HUES64 (cell line): ENCODE data around the gene ARVCF.
A peak's percentile ranks its signal among the peaks of the same experiment; 100 is the strongest.

Experiments used
- H3K27ac ChIP-seq: 2 replicates; pipeline ENCODE4 v1.7.0; 2013; ENCODE audit warnings: low read depth, low read length, inconsistent platforms
- H3K27me3 ChIP-seq: 2 replicates; pipeline ENCODE4 v1.6.1; 2013; ENCODE audit warnings: mild to moderate bottlenecking, low read length; ENCODE audit not compliant: insufficient read depth
- H3K36me3 ChIP-seq: 2 replicates; pipeline ENCODE4 v1.6.1; 2013; ENCODE audit warnings: mild to moderate bottlenecking, low read length; ENCODE audit not compliant: insufficient read depth
- H3K4me1 ChIP-seq: 2 replicates; pipeline ENCODE4 v1.6.1; 2013; ENCODE audit warnings: mild to moderate bottlenecking, low read length, moderate library complexity; ENCODE audit not compliant: insufficient read depth
- H3K4me3 ChIP-seq: 2 replicates; pipeline ENCODE4 v1.5.1; 2013; ENCODE audit warnings: mild to moderate bottlenecking, low read length, moderate library complexity
- H3K9ac ChIP-seq: 2 replicates; pipeline ENCODE4 v1.6.1; 2013; ENCODE audit warnings: mild to moderate bottlenecking, low read depth, low read length
- H3K9me3 ChIP-seq: 2 replicates; pipeline ENCODE4 v1.6.1; 2013; ENCODE audit warnings: low read depth, low read length; ENCODE audit not compliant: insufficient read depth
- WGBS: fragments of 150-250, 120-280 bp; methylation state at CpG from one replicate; pipeline ENCODE4 v1.1.7; 2013; ENCODE audit warnings: missing lambda C conversion rate; 5-methylcytosine and 5-hydroxymethylcytosine counted together

ARVCF gene

GRCh38 chr22:19958083-19959042 is 58.3 kb downstream of the ARVCF start:
- peak overlapping the region; percentile 60 for H3K4me3 ChIP-seq
- no peak overlapping the region; the same call in 1 of the 2 replicates for H3K27ac ChIP-seq
- H3K4me1 ChIP-seq: peaks cover 18% of the 10 kb centered on the region
- H3K9me3 ChIP-seq: no peaks in the 10 kb centered on the region
- 90% methylated on average over 18 of the region's 19 CpGs for WGBS
- H3K36me3 ChIP-seq: no peaks in the 10 kb centered on the region
- no peaks in the 10 kb centered on the region for H3K27me3 ChIP-seq
- peak overlapping the region; percentile 49; the same call in 1 of the 2 replicates for H3K9ac ChIP-seq

- no peaks in the 10 kb centered on the region for H3K27me3 ChIP-seq
- no peaks in the 10 kb centered on the region for H3K36me3 ChIP-seq
- H3K4me3 ChIP-seq: no peak overlapping the region
- 91% methylated on average over 9 of the region's 9 CpGs for WGBS
- H3K9ac ChIP-seq: no peak overlapping the region
- no peak overlapping the region for H3K27ac ChIP-seq
- H3K9me3 ChIP-seq: no peaks in the 10 kb centered on the region
- peaks cover 13% of the 10 kb centered on the region for H3K4me1 ChIP-seq
Measured at GRCh38 chr22:19957445-19957844, 59.2 kb downstream of the ARVCF start.

GRCh38 chr22:19955241-19956128 is 61.1 kb downstream of the ARVCF start:
- H3K9me3 ChIP-seq: no peaks in the 10 kb centered on the region
- peaks cover 13% of the 10 kb centered on the region for H3K4me1 ChIP-seq
- no peaks in the 10 kb centered on the region for H3K27me3 ChIP-seq
- H3K9ac ChIP-seq: no peak overlapping the region
- WGBS: 91% methylated on average over 19 of the region's 19 CpGs
- H3K36me3 ChIP-seq: no peaks in the 10 kb centered on the region
- no peak overlapping the region for H3K27ac ChIP-seq
- H3K4me3 ChIP-seq: no peak overlapping the region

GRCh38 chr22:19951346-19951745 is 65.3 kb downstream of the ARVCF start:
- H3K4me1 ChIP-seq: no peaks in the 10 kb centered on the region
- H3K9me3 ChIP-seq: no peaks in the 10 kb centered on the region
- no peak overlapping the region for H3K9ac ChIP-seq
- H3K36me3 ChIP-seq: no peaks in the 10 kb centered on the region; the same call in 1 of the 2 replicates
- no peak overlapping the region for H3K4me3 ChIP-seq
- H3K27me3 ChIP-seq: no peaks in the 10 kb centered on the region
- WGBS: 95% methylated on average over 13 of the region's 13 CpGs
- no peak overlapping the region for H3K27ac ChIP-seq

- no peak overlapping the region for H3K4me3 ChIP-seq
- H3K4me1 ChIP-seq: peaks cover 8% of the 10 kb centered on the region
- peaks cover 3% of the 10 kb centered on the region; the same call in 1 of the 2 replicates for H3K36me3 ChIP-seq
- no peak overlapping the region for H3K9ac ChIP-seq
- H3K27me3 ChIP-seq: no peaks in the 10 kb centered on the region
- no peak overlapping the region for H3K27ac ChIP-seq
- WGBS: 89% methylated on average over 9 of the region's 9 CpGs
- H3K9me3 ChIP-seq: no peaks in the 10 kb centered on the region
Measured at GRCh38 chr22:19948057-19948760, 68.4 kb downstream of the ARVCF start.

- Histone ChIP-seq H3K4me1 (peaks cover 20% of the 10 kb centered on the region), H3K9ac (peak overlapping the region; percentile 79), H3K27ac (peak overlapping the region; percentile 60), H3K36me3 (peaks cover 3% of the 10 kb centered on the region; the same call in 1 of the 2 replicates), H3K9me3 (no peaks in the 10 kb centered on the region), H3K27me3 (no peaks in the 10 kb centered on the region), H3K4me3 (peak overlapping the region; percentile 78)
- 70% methylated on average over 11 of the region's 11 CpGs for WGBS
Measured at GRCh38 chr22:19943082-19944026, 73.3 kb downstream of the ARVCF start.

GRCh38 chr22:19942157-19943081 is 74.2 kb downstream of the ARVCF start:
- H3K9me3 ChIP-seq: no peaks in the 10 kb centered on the region
- WGBS: 43% methylated on average over 8 of the region's 8 CpGs
- H3K4me3 ChIP-seq: peak overlapping the region; percentile 78
- H3K36me3 ChIP-seq: peaks cover 3% of the 10 kb centered on the region; the same call in 1 of the 2 replicates
- H3K27me3 ChIP-seq: no peaks in the 10 kb centered on the region
- H3K4me1 ChIP-seq: peaks cover 20% of the 10 kb centered on the region
- peak overlapping the region; percentile 60 for H3K27ac ChIP-seq
- peak overlapping the region; percentile 79 for H3K9ac ChIP-seq

- peaks cover 20% of the 10 kb centered on the region for H3K4me1 ChIP-seq
- H3K4me3 ChIP-seq: peak within 1 kb of the TSS; percentile 78
- peak within 1 kb of the TSS; percentile 79 for H3K9ac ChIP-seq
- peak within 1 kb of the TSS; percentile 60 for H3K27ac ChIP-seq
- peaks cover 3% of the 10 kb centered on the region; the same call in 1 of the 2 replicates for H3K36me3 ChIP-seq
- H3K9me3 ChIP-seq: no peaks in the 10 kb centered on the region
- WGBS: 50% methylated on average over 63 of the region's 63 CpGs
- H3K27me3 ChIP-seq: no peaks in the 10 kb centered on the region
Measured at GRCh38 chr22:19941365-19942082, 75.1 kb downstream of the ARVCF start, which contains the start of the genes COMT and TXNRD2. Gene COMT, plus strand, starts transcription at chr22:19941772. Its CDS starts 20,755 bp downstream, at chr22:19962527. Gene TXNRD2, minus strand, starts transcription at chr22:19941818. Its CDS starts 15 bp downstream, at chr22:19941803.
